ENCODE measurements around the gene USP44. TPM values are rescaled to one million over a fixed set of nuclear protein-coding genes. Genes with fewer than 3 reads are reported as not detected.

Gene USP44
- total RNA-seq, 1 experiment from 2014 or later, result not detected

DNA sequence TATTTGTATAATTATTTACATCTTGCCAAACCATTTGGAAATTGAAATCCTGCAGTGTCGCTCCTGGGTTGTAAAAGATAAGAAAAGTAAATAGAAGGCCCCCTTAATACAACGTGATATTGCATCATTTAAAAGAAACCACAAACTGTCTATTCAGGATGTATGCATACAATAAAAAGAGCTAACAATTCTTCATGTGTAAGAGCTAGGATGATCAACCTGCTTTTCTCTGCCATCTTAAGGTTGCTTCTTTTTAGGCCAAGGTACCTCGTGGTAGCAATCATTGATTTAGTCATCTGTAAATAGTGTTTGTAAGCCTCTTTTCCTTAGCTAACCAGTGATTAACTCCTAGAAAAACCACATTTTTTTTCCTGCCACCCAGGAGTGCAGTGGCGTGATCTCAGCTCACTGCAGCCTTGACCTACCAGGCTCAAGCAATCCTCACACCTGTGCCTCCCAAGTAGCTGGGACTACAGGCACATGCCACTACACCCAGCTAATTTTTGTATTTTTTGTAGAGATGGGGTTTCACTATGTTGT is 3.3 kb upstream of the USP44 start:
- no peaks in the 10 kb centered on the region for H3K4me1 Mint-ChIP-seq (ENCODE audit: insufficient read depth, unreplicated experiment)
- H3K36me3 Mint-ChIP-seq (ENCODE audit: insufficient read depth, unreplicated experiment), result no peaks in the 10 kb centered on the region
- no TSS peak for BruUV-seq (replicated peaks)
- H3K4me3 Mint-ChIP-seq (ENCODE audit: unreplicated experiment), result no peak overlapping the region
- H3K27me3 Mint-ChIP-seq (ENCODE audit: insufficient read depth, unreplicated experiment), result no peaks in the 10 kb centered on the region
- intact Hi-C loops (cut with micrococcal nuclease), result no loop called here
- TF ChIP-seq, protein P1, sequence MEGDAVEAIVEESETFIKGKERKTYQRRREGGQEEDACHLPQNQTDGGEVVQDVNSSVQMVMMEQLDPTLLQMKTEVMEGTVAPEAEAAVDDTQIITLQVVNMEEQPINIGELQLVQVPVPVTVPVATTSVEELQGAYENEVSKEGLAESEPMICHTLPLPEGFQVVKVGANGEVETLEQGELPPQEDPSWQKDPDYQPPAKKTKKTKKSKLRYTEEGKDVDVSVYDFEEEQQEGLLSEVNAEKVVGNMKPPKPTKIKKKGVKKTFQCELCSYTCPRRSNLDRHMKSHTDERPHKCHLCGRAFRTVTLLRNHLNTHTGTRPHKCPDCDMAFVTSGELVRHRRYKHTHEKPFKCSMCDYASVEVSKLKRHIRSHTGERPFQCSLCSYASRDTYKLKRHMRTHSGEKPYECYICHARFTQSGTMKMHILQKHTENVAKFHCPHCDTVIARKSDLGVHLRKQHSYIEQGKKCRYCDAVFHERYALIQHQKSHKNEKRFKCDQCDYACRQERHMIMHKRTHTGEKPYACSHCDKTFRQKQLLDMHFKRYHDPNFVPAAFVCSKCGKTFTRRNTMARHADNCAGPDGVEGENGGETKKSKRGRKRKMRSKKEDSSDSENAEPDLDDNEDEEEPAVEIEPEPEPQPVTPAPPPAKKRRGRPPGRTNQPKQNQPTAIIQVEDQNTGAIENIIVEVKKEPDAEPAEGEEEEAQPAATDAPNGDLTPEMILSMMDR (IDR thresholded peaks at IDR 0.05; ENCODE audit: unreplicated experiment), result no peak
- DNase-seq (ENCODE audit: unreplicated experiment), result no peak
- POLR2A ChIA-PET, result interaction anchor here (0.9 to 1.5 kb wide), 2 partner anchors 11 to 23 kb away, joined by 3 read pairs; no protein-coding TSS in a partner anchor
- CTCF ChIA-PET, result interaction anchor here (0.7 to 2.0 kb wide), 5 partner anchors 20 to 903 kb away, joined by 3 to 8 read pairs (median 3); no protein-coding TSS in a partner anchor
- no peaks in the 10 kb centered on the region for H3K9me3 Mint-ChIP-seq (ENCODE audit: unreplicated experiment)
- H3K27ac Mint-ChIP-seq (ENCODE audit: low read depth, unreplicated experiment), result no peak overlapping the region

DNA sequence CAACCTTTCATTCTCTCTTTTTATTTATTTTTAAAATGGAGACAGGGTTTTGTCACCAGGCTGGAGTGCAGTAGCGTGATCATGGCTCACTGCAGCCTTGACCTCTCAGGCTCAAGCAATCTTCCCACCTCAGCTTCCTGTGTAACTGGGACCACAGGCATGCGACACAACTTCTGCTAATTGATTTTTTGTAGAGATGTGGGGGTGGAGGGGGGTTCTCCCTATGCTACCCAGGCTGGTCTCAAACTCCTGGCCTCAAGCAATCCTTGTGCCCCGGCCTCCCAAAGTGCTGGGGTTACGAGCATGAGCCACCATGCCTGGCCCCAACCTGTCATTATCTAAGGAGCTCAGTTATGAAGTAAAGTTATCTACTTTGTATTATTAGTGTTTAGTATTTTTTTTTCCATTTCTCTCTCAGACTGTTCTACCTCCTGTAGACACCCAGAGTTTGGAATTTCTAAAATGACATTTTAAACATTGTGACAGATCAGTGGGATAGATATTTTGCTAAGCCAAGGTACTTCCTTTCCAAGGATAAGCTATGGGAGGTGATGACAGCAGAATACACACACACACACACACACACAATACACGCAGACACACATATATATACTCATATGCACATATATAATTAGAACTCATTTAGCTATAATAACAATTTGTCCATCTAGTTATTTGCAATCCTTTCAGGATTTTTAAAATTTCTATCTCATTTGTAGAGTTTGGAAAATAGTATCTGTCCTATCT is 2.1 kb upstream of the USP44 start:
- H3K27ac Mint-ChIP-seq (ENCODE audit: low read depth, unreplicated experiment), result no peak overlapping the region
- CTCF ChIA-PET, result interaction anchor here (0.7 to 2.0 kb wide), 3 partner anchors 21 to 341 kb away, joined by 3 to 8 read pairs (median 3); no protein-coding TSS in a partner anchor
- H3K9me3 Mint-ChIP-seq (ENCODE audit: unreplicated experiment), result no peaks in the 10 kb centered on the region
- no peaks in the 10 kb centered on the region for H3K27me3 Mint-ChIP-seq (ENCODE audit: insufficient read depth, unreplicated experiment)
- DNase-seq (ENCODE audit: unreplicated experiment), result no peak
- BruUV-seq (replicated peaks), result no TSS peak
- H3K4me3 Mint-ChIP-seq (ENCODE audit: unreplicated experiment), result no peak overlapping the region
- POLR2A ChIA-PET, result no interaction called here
- TF ChIP-seq, protein P1 (IDR thresholded peaks at IDR 0.05; ENCODE audit: unreplicated experiment), result no peak
- H3K4me1 Mint-ChIP-seq (ENCODE audit: insufficient read depth, unreplicated experiment), result no peaks in the 10 kb centered on the region
- intact Hi-C loops (cut with micrococcal nuclease), result no loop called here
- no peaks in the 10 kb centered on the region for H3K36me3 Mint-ChIP-seq (ENCODE audit: insufficient read depth, unreplicated experiment)

DNA sequence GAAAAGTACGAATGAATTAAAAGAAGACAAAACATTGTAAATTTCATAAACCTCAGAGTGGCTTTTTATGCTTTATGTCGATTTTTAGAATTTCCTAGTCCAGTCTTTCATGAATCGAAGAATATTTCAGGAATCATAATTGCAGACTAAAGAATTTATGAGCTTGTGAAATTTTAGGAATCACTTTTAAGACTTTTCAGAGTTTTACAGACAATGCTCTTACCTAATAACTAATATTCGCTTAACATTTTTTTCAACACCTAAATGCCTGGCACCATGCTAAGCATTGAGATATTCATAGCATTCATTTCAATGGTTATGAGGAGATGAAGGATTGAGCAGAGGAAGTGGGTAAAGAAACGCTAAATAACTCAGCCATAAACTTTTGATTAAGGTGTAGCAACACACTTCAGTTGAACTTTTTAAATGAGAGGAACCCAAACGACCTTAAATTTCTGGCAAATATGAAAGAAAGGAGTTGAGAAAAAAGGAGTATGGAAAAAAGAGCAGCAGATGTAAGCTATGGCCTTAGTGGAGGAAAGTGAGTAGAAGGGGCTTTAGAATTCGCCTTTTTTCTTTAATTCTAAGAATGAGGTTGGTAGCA is 739 bp upstream of the USP44 start:
- Mint-ChIP-seq H3K27ac (ENCODE audit: low read depth, unreplicated experiment) (no peak overlapping the region), H3K36me3 (ENCODE audit: insufficient read depth, unreplicated experiment) (no peaks in the 10 kb centered on the region), H3K9me3 (ENCODE audit: unreplicated experiment) (no peaks in the 10 kb centered on the region), H3K4me3 (ENCODE audit: unreplicated experiment) (no peak overlapping the region), H3K27me3 (ENCODE audit: insufficient read depth, unreplicated experiment) (no peaks in the 10 kb centered on the region), H3K4me1 (ENCODE audit: insufficient read depth, unreplicated experiment) (no peaks in the 10 kb centered on the region)
- ChIA-PET CTCF (no interaction called here), POLR2A (no interaction called here)
- intact Hi-C loops (cut with micrococcal nuclease), result no loop called here
- no peak for DNase-seq (ENCODE audit: unreplicated experiment)
- no TSS peak for BruUV-seq (replicated peaks)
- TF ChIP-seq, protein P1 (IDR thresholded peaks at IDR 0.05; ENCODE audit: unreplicated experiment), result no peak

DNA sequence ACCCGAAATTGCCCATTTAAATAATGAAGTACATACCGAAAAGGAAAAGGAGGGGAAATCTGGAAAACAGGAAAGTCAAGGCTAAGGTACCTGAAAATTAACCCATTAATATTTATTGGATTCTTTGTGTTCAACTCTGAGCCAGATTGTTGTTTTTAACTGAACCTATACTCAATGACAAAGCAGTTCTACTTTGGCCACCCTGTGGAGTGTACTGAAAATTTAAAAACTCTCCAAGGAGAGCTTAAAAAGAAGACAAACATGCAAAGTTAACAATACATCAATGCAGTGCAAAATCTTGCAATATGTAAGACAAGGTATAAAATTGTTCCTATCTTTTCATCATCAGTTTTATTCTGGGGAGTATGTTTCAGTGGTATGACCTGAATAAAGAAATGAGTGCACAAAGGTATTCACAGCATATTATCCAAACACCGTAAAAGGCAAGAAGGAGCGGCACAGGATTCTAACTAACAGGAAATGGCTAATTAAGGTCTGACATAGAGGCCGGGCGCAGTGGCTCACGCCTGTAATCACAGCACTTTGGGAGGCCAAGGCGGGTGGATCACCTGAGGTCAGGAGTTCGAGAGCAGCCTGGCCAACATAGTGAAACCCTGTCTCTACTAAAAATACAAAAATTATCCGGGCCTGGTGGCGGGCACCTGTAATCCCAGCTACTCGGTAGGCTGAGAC is 1.7 kb downstream of the USP44 start:
- intact Hi-C loops (cut with micrococcal nuclease), result no loop called here
- H3K27me3 Mint-ChIP-seq (ENCODE audit: insufficient read depth, unreplicated experiment), result no peaks in the 10 kb centered on the region
- no peaks in the 10 kb centered on the region for H3K36me3 Mint-ChIP-seq (ENCODE audit: insufficient read depth, unreplicated experiment)
- no peaks in the 10 kb centered on the region for H3K9me3 Mint-ChIP-seq (ENCODE audit: unreplicated experiment)
- H3K4me3 Mint-ChIP-seq (ENCODE audit: unreplicated experiment), result no peak overlapping the region
- BruUV-seq (replicated peaks), result no TSS peak
- no peaks in the 10 kb centered on the region for H3K4me1 Mint-ChIP-seq (ENCODE audit: insufficient read depth, unreplicated experiment)
- H3K27ac Mint-ChIP-seq (ENCODE audit: low read depth, unreplicated experiment), result no peak overlapping the region
- no peak for DNase-seq (ENCODE audit: unreplicated experiment)
- ChIA-PET POLR2A (no interaction called here), CTCF (interaction anchor here (0.8 kb wide), 1 partner anchor 23 kb away, joined by 3 read pairs; no protein-coding TSS in a partner anchor)
- TF ChIP-seq, protein P1 (IDR thresholded peaks at IDR 0.05; ENCODE audit: unreplicated experiment), result no peak

Data from MCF 10A (cell line).